ENCODE results near the gene QSER1.

QSER1 gene

DNA sequence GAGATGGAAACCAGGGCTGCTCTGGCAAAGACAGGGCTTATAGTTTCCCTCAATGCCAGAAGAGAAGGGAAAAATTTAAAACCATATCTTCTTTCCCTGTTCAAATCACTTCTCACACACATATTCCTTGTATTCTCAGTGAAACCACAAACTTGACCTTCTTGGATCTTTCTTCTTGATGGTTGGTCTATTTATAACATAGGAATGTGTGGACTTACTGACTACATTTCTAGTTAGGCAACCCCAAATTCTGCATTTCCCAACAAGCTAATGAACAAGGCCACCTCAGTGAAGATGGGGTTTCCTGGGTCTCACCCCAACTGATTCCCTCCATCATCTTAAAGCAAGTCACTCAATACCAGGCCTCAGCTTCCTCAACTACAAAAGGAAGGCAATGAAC is 3.8 kb upstream of the QSER1 start:
- no peak for DNase-seq (ENCODE audit: extremely low read depth in 1 of 2, low read depth in 1 of 2)

- DNase-seq (ENCODE audit: extremely low read depth in 1 of 2, low read depth in 1 of 2) = no peak
Observed at GRCh38 chr11:32890843-32891656, 1.6 kb upstream of the QSER1 start.

DNA sequence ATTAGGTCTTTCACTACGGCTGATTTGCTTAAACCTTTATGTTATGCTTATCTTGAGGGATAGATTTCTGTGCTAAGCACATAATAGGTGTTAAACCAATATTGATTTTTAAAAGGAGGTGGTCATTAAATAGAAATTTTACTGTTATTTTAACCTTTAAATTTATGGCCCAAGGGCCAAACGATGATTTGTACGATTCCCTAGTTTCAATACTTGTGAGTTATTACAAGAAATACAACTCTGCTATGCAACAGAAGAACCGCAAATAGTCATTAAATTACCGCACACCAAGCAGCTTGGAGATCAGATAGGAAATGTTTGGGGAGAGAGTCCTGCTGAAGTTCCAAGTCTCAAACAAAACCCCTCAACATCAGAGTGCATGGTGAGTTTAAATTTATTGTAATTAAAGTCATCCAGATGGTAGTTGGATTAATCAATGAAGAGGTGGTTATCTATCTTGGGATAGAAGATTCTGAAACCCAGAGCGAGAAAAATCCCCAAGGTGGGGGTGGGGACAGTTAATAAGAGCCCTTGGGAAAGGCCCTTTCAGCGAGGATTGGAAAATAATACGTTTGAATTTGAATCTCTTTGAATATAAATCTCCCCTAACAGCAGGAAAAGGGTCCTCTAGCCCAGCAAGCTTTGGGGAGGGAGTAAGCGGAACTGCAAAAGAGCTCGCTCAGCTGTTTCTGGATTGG is 805 bp upstream of the QSER1 start:
- no peak for DNase-seq (ENCODE audit: extremely low read depth in 1 of 2, low read depth in 1 of 2)

DNA sequence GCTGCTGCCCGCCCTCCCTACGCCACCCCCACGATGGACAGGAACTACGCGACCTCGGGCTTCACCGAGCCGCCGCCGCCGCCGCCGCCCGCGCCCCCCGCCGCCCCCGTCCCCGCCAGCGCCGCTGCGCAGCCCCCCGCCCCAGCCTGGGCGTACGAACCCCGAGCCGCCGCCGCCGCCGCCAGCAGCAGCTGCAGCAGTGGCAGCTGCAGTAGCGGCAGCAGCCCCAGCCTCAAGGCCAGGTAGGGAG is 407 bp downstream of the QSER1 start:
- DNase-seq (ENCODE audit: extremely low read depth in 1 of 2, low read depth in 1 of 2) = peak in 1 of 2 donors; percentile 14

DNA sequence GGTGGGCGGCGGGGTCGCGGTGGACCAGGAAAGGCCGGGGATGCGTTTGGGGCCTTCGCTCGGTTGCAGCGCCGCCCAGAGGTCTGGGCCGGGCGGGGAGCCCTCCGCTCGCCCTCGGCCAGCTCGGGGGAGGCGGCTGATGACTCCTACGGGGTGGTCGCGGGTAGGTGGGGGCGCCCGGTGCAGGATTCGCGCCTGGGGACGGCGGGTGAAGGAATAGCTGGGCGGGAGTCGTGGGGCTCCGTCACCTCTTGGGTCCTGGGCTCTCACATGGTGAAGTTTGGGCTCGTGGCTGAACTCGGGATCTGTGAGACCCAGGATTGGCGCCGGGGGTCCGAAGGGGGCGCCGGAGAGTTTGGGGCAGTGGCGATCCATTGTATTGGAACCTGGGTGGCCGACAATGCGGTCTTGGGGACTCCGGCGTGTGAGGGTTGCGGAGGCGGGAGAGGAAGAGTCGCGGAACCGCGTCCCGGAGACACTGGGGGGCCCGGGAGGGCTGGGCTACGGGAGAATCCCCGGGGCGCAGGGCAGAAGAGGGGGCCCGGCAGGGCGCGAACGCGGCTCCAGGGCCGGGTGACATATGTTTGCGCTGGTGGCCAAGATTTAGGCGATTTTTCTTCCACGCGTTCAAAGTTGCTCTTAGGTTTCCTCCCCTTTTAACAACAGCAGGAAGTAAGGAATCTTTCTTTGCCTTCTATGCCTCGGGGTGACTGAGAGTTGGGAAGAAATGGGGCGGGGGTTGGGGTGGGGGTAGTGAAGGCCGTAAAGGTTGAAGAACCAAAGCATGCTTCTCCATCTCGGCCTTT is 935 bp downstream of the QSER1 start:
- peak in 1 of 2 donors; percentile 33 for DNase-seq (ENCODE audit: extremely low read depth in 1 of 2, low read depth in 1 of 2)

- DNase-seq (ENCODE audit: extremely low read depth in 1 of 2, low read depth in 1 of 2) = no peak
Observed at GRCh38 chr11:32894149-32894827, 1.7 kb downstream of the QSER1 start.

GRCh38 chr11:32894921-32895320 is 2.3 kb downstream of the QSER1 start:
- no peak for DNase-seq (ENCODE audit: extremely low read depth in 1 of 2, low read depth in 1 of 2)

GRCh38 chr11:32895471-32895870 is 2.9 kb downstream of the QSER1 start:
- no peak for DNase-seq (ENCODE audit: extremely low read depth in 1 of 2, low read depth in 1 of 2)

DNA sequence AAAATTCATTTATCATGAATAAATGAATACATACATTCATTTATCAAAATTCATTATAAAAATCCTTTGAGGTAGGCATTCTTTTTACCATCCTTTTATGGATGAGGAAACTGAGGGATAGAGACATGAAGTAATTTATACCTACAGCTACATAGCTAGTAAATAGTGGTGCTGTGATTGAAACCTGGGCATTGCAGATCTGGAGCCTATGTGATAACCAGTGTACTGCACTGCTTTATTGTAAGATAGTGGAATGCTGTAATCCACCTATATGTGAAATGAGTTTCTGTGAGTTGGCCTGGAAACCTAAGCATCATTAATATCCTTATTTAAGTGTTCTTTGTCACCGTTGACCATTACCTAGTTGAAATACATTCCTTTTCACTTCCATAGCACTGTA is 4.5 kb downstream of the QSER1 start:
- DNase-seq (ENCODE audit: extremely low read depth in 1 of 2, low read depth in 1 of 2) = no peak

DNA sequence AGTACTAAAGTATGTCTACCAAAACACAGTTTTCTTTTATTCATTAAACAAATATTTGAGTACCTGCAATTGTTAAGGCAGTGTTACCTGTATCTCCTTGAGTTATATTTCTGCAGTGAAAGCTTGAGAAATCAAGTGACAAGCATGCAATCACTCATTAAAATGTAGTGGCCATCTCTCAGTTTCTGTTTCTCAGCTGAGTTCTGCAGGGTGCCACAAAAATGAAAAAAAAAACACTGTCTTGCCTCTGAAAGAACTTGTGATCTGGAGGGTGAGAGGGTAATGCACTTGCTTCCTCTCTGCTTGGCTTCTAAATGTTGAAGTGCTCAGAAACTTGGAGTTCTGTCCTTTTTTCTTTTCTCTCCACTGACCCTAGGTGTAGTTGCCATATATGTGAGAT is 6.8 kb downstream of the QSER1 start:
- no peak for DNase-seq (ENCODE audit: extremely low read depth in 1 of 2, low read depth in 1 of 2)

- no peak for DNase-seq (ENCODE audit: extremely low read depth in 1 of 2, low read depth in 1 of 2)
Observed at GRCh38 chr11:32902089-32902665, 9.6 kb downstream of the QSER1 start.

- no peak for DNase-seq (ENCODE audit: extremely low read depth in 1 of 2, low read depth in 1 of 2)
Observed at GRCh38 chr11:32905028-32905667, 12.5 kb downstream of the QSER1 start.

- no peak for DNase-seq (ENCODE audit: extremely low read depth in 1 of 2, low read depth in 1 of 2)
Observed at GRCh38 chr11:32908619-32909018, 16.0 kb downstream of the QSER1 start.

- no peak for DNase-seq (ENCODE audit: extremely low read depth in 1 of 2, low read depth in 1 of 2)
Observed at GRCh38 chr11:32911413-32911812, 18.8 kb downstream of the QSER1 start.

GRCh38 chr11:32913445-32913844 is 20.8 kb downstream of the QSER1 start:
- no peak for DNase-seq (ENCODE audit: extremely low read depth in 1 of 2, low read depth in 1 of 2)

DNA sequence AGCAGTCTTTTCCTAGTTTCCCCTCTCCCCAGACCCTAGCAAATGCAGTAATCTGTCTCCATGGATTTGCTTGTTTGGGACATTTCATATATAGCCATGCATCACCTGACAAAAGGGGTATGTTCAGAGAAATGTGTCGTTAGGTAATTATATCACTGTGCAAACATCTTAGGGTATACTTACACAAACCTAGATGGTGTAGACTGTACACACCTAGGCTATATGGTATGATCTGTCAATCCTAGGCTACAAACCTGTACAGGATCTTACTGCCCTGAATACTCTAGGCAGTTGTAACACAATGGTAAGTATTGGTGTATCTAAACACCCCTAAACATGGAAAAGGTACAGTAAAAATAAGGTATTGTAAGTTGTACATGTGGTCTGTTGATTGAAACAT is 23.8 kb downstream of the QSER1 start:
- DNase-seq (ENCODE audit: extremely low read depth in 1 of 2, low read depth in 1 of 2) = no peak

DNA sequence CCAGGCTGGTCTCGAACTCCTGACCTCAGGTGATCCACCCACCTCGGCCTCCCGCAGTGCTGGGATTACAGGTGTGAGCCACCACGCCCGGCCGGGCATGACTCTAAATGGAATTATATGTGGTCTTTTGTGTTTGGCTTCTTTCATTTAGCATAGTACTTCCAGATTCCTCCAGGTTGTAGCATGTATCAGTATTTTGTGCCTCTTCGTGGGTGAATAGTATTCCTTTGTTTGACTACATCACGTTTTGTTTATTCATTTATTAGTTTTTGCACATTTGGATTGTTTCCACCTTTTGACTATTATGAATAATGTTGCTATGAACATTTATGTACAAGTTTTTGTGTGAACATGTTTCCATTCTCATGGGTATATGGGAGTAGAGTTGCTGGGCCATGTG is 24.4 kb downstream of the QSER1 start:
- no peak for DNase-seq (ENCODE audit: extremely low read depth in 1 of 2, low read depth in 1 of 2)

GRCh38 chr11:32918427-32918826 is 25.8 kb downstream of the QSER1 start:
- no peak for DNase-seq (ENCODE audit: extremely low read depth in 1 of 2, low read depth in 1 of 2)

DNA sequence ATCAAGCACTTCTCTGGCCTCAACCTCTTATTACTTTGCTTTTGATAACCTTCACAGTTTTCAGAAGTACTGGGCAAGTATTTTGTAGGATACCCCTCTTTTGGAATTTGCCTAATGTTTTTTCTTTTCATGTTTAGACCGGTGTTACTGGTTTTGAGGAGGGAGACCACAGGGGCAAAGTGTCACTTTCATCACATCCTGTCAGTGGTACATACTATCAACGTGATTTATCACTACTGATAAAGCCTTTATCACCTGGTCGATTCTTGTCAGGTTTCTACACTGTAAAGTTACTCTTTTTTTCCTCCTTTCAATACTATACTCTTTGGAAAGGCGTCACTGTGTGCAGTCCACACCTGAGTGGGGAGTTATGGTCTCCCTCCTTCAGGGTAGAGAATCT is 26.7 kb downstream of the QSER1 start:
- DNase-seq (ENCODE audit: extremely low read depth in 1 of 2, low read depth in 1 of 2) = no peak

DNA sequence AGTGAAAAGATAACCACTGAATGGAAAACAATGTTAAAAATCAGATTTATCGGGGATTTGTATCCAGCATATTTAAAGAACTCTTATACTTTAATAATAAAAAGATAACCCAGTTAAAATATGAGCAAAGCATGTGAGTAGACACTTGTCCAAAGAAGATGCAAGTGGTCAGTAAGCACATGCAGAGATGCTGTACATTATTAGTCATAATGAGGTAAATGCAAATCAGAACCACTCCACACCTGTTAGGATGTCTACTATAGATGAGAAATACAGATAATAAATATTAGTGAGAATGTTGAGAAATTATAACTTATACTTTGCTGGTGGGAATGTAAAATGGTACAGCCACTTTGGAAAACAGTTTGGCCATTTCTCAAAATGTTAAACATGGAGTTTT is 28.0 kb downstream of the QSER1 start:
- DNase-seq (ENCODE audit: extremely low read depth in 1 of 2, low read depth in 1 of 2) = no peak

GRCh38 chr11:32921204-32921603 is 28.6 kb downstream of the QSER1 start:
- no peak for DNase-seq (ENCODE audit: extremely low read depth in 1 of 2, low read depth in 1 of 2)

All from activated CD8-positive, alpha-beta memory T cell treated with anti-CD3 and anti-CD28 coated beads for 1 hour (primary cell).